Inflammatory macrophage (primary cell): Measurements from ENCODE around the gene ZNF598.

Source experiments
- DNase-seq, 2 donors: peaks; one replicate each; pipeline ENCODE4 v3.0.0-alpha.2; 2020 to 2022

ZNF598 gene

GRCh38 chr16:1990101-1990350 is 19.6 kb downstream of the ZNF598 start:
- no peak for DNase-seq

GRCh38 chr16:1989209-1990100 is 20.2 kb downstream of the ZNF598 start, which contains the start of gene SYNGR3:
Gene SYNGR3 (plus strand): TSS chr16:1989970. CDS start chr16:1990103, 133 bp downstream.
- no peak for DNase-seq

- DNase-seq: no peak
Observed at GRCh38 chr16:1987198-1987597, 22.4 kb downstream of the ZNF598 start.

GRCh38 chr16:1985466-1986150 is 24.0 kb downstream of the ZNF598 start:
- no peak for DNase-seq

- DNase-seq: no peak
Observed at GRCh38 chr16:1984347-1985225, 25.0 kb downstream of the ZNF598 start.

GRCh38 chr16:1983544-1984346 is 25.9 kb downstream of the ZNF598 start, which contains the start of gene GFER:
Gene GFER (plus strand): TSS chr16:1984193. CDS start chr16:1984219, 26 bp downstream.
- DNase-seq: peak; percentile 92 to 95

GRCh38 chr16:1982991-1983543 is 26.6 kb downstream of the ZNF598 start:
- DNase-seq: no peak

GRCh38 chr16:1982013-1982433 is 27.6 kb downstream of the ZNF598 start:
- no peak for DNase-seq

GRCh38 chr16:1981398-1981836 is 28.2 kb downstream of the ZNF598 start, which contains the start of gene NOXO1:
Gene NOXO1 (minus strand): TSS chr16:1981469. CDS start chr16:1981179, 290 bp downstream.
- no peak for DNase-seq

- no peak for DNase-seq
Observed at GRCh38 chr16:1980770-1981087, 28.9 kb downstream of the ZNF598 start.

GRCh38 chr16:1980030-1980769 is 29.4 kb downstream of the ZNF598 start:
- DNase-seq: no peak

GRCh38 chr16:1979271-1980029 is 30.2 kb downstream of the ZNF598 start:
- DNase-seq: no peak

- no peak for DNase-seq
Observed at GRCh38 chr16:1978476-1979120, 31.0 kb downstream of the ZNF598 start.

- no peak for DNase-seq
Observed at GRCh38 chr16:1977875-1978268, 31.7 kb downstream of the ZNF598 start.

- no peak for DNase-seq
Observed at GRCh38 chr16:1976951-1977874, 32.4 kb downstream of the ZNF598 start.

GRCh38 chr16:1976216-1976520 is 33.5 kb downstream of the ZNF598 start:
- no peak for DNase-seq

GRCh38 chr16:1975432-1976215 is 34.0 kb downstream of the ZNF598 start:
- DNase-seq: no peak
